Lower leg skin (tissue), 3 donors: ENCODE results near the gene PCF11.

ENCODE experiments used
- POLR2A ChIP-seq, 2 donors: fragments of 450-650 bp; IDR thresholded peaks; one replicate each; pipeline ENCODE4 v1.6.1; 2016 to 2017; ENCODE audit warnings: antibody characterized with exemption in 2 of 2, mild to moderate bottlenecking in 1 of 2, moderate library complexity in 1 of 2
- TF ChIP-seq, protein P1 (sequence below), 3 donors: fragments of 450-650 bp; IDR thresholded peaks; one replicate each; pipeline ENCODE4 v1.5.1; 2016; ENCODE audit warnings: antibody characterized with exemption in 3 of 3, mild to moderate bottlenecking in 3 of 3, moderate library complexity in 2 of 3

DNA sequence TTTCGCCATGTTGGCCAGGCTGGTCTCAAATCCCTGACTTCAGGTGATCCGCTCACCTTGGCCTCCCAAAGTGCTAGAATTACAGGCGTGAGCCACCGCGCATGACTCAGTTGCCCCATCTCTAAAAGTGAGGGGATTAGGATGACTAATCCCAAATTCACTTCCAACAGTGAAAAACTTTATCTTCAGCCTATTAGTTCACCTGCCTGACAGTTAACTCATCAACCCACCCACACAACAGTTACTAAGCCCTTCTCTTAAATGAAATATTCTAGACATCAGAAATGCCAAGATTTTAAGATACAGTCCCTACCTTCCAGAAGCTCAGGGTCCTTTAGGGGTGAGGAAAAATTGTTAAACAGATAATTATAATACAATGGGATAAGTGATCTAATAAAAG lies 34.6 kb downstream of the PCF11 start:
- TF ChIP-seq POLR2A (IDR thresholded peaks at IDR 0.05) = no peak
- TF ChIP-seq, protein P1, sequence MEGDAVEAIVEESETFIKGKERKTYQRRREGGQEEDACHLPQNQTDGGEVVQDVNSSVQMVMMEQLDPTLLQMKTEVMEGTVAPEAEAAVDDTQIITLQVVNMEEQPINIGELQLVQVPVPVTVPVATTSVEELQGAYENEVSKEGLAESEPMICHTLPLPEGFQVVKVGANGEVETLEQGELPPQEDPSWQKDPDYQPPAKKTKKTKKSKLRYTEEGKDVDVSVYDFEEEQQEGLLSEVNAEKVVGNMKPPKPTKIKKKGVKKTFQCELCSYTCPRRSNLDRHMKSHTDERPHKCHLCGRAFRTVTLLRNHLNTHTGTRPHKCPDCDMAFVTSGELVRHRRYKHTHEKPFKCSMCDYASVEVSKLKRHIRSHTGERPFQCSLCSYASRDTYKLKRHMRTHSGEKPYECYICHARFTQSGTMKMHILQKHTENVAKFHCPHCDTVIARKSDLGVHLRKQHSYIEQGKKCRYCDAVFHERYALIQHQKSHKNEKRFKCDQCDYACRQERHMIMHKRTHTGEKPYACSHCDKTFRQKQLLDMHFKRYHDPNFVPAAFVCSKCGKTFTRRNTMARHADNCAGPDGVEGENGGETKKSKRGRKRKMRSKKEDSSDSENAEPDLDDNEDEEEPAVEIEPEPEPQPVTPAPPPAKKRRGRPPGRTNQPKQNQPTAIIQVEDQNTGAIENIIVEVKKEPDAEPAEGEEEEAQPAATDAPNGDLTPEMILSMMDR (IDR thresholded peaks at IDR 0.05) = no peak
